ENCODE measurements around the gene RHOH. TPM values are rescaled to one million over a fixed set of nuclear protein-coding genes. Genes with fewer than 3 reads are reported as not detected.
A peak's percentile ranks its signal among the peaks of the same experiment; 100 is the strongest.

Gene RHOH
- total RNA-seq, 2 experiments from 2014 or later: 134 to 137 TPM

GRCh38 chr4:40258627-40259026, 61.8 kb downstream of the RHOH start:
- Mint-ChIP-seq H3K9me3 (peaks cover 3% of the 10 kb centered on the region), H3K4me1 (peaks cover 70% of the 10 kb centered on the region), H3K4me3 (peak overlapping the region; percentile 8), H3K27ac (peak overlapping the region; percentile 83), H3K36me3 (ENCODE audit: low read depth) (peaks cover 2% of the 10 kb centered on the region), H3K27me3 (no peaks in the 10 kb centered on the region)
- DNase-seq: no peak
- POLR2A ChIA-PET: no interaction called here
- CTCF ChIA-PET: interaction anchor here (0.8 to 1.2 kb wide), 4 partner anchors 11 to 52 kb away, joined by 3 to 4 read pairs (median 4); no protein-coding TSS in a partner anchor

- Mint-ChIP-seq H3K4me1 (peaks cover 66% of the 10 kb centered on the region), H3K4me3 (no peak overlapping the region), H3K36me3 (ENCODE audit: low read depth) (peaks cover 5% of the 10 kb centered on the region), H3K27me3 (no peaks in the 10 kb centered on the region), H3K27ac (no peak overlapping the region), H3K9me3 (peaks cover 3% of the 10 kb centered on the region)
- CTCF ChIA-PET: interaction anchor here (1.2 kb wide), 2 partner anchors 13 to 55 kb away, joined by 3 to 4 read pairs; no protein-coding TSS in a partner anchor
- no peak for DNase-seq
- POLR2A ChIA-PET: no interaction called here
Observed at GRCh38 chr4:40261231-40262076, 64.6 kb downstream of the RHOH start.

GRCh38 chr4:40262077-40262528, 65.3 kb downstream of the RHOH start:
- ChIA-PET POLR2A (no interaction called here), CTCF (interaction anchor here (1.2 kb wide), 1 partner anchor 13 kb away, joined by 3 read pairs; no protein-coding TSS in a partner anchor)
- Mint-ChIP-seq H3K27ac (no peak overlapping the region), H3K36me3 (ENCODE audit: low read depth) (peaks cover 5% of the 10 kb centered on the region), H3K4me1 (peaks cover 65% of the 10 kb centered on the region), H3K9me3 (peaks cover 3% of the 10 kb centered on the region), H3K4me3 (no peak overlapping the region), H3K27me3 (no peaks in the 10 kb centered on the region)
- DNase-seq: no peak

GRCh38 chr4:40262861-40263260, 66.0 kb downstream of the RHOH start:
- no peak overlapping the region for H3K27ac Mint-ChIP-seq
- CTCF ChIA-PET: no interaction called here

GRCh38 chr4:40264497-40264896, 67.7 kb downstream of the RHOH start:
- ChIA-PET POLR2A (no interaction called here), CTCF (interaction anchor here (1.3 kb wide), 1 partner anchor 18 kb away, joined by 3 read pairs; no protein-coding TSS in a partner anchor)
- H3K36me3 Mint-ChIP-seq (ENCODE audit: low read depth): peaks cover 4% of the 10 kb centered on the region
- no peak overlapping the region for H3K4me3 Mint-ChIP-seq
- H3K27me3 Mint-ChIP-seq: no peaks in the 10 kb centered on the region
- H3K27ac Mint-ChIP-seq: no peak overlapping the region
- H3K9me3 Mint-ChIP-seq: peaks cover 3% of the 10 kb centered on the region
- peaks cover 50% of the 10 kb centered on the region for H3K4me1 Mint-ChIP-seq
- DNase-seq: no peak

More at GRCh38 chr4:40262861-40263260, 66.0 kb downstream of the RHOH start:
- Mint-ChIP-seq H3K9me3 (peaks cover 3% of the 10 kb centered on the region), H3K4me1 (peaks cover 65% of the 10 kb centered on the region), H3K4me3 (no peak overlapping the region), H3K27me3 (no peaks in the 10 kb centered on the region), H3K36me3 (ENCODE audit: low read depth) (peaks cover 5% of the 10 kb centered on the region)
- POLR2A ChIA-PET: no interaction called here
- DNase-seq: no peak

GRCh38 chr4:40264995-40265909, 68.4 kb downstream of the RHOH start:
- Mint-ChIP-seq H3K4me1 (peaks cover 47% of the 10 kb centered on the region), H3K9me3 (peaks cover 3% of the 10 kb centered on the region), H3K4me3 (peak overlapping the region; percentile 48), H3K27ac (peak overlapping the region; percentile 90), H3K27me3 (no peaks in the 10 kb centered on the region), H3K36me3 (ENCODE audit: low read depth) (peaks cover 4% of the 10 kb centered on the region)
- peak; percentile 51 for DNase-seq
- ChIA-PET POLR2A (interaction anchor here (0.5 kb wide), 1 partner anchor 49 kb away, joined by 3 read pairs; no protein-coding TSS in a partner anchor), CTCF (interaction anchor here (1.3 to 1.8 kb wide), 2 partner anchors 42 to 56 kb away, joined by 3 to 5 read pairs; no protein-coding TSS in a partner anchor)

GRCh38 chr4:40265910-40266274, 69.1 kb downstream of the RHOH start:
- ChIA-PET CTCF (interaction anchor here (1.3 to 1.8 kb wide), 2 partner anchors 42 to 55 kb away, joined by 3 to 5 read pairs; no protein-coding TSS in a partner anchor), POLR2A (no interaction called here)
- Mint-ChIP-seq H3K27ac (peak overlapping the region; percentile 90), H3K4me1 (peaks cover 47% of the 10 kb centered on the region), H3K4me3 (no peak overlapping the region), H3K27me3 (no peaks in the 10 kb centered on the region), H3K9me3 (peaks cover 3% of the 10 kb centered on the region), H3K36me3 (ENCODE audit: low read depth) (peaks cover 4% of the 10 kb centered on the region)
- DNase-seq: no peak

GRCh38 chr4:40269133-40269532, 72.3 kb downstream of the RHOH start:
- no peaks in the 10 kb centered on the region for H3K9me3 Mint-ChIP-seq
- H3K4me3 Mint-ChIP-seq: no peak overlapping the region
- ChIA-PET POLR2A (no interaction called here), CTCF (interaction anchor here (0.6 to 2.1 kb wide), 4 partner anchors 10 to 35 kb away, joined by 3 to 7 read pairs (median 4); no protein-coding TSS in a partner anchor)
- H3K4me1 Mint-ChIP-seq: peaks cover 34% of the 10 kb centered on the region
- DNase-seq: no peak
- peaks cover 4% of the 10 kb centered on the region for H3K36me3 Mint-ChIP-seq (ENCODE audit: low read depth)
- no peaks in the 10 kb centered on the region for H3K27me3 Mint-ChIP-seq
- H3K27ac Mint-ChIP-seq: no peak overlapping the region

- DNase-seq: no peak
- H3K9me3 Mint-ChIP-seq: no peaks in the 10 kb centered on the region
- no peak overlapping the region for H3K4me3 Mint-ChIP-seq
- H3K4me1 Mint-ChIP-seq: peaks cover 31% of the 10 kb centered on the region
- no peaks in the 10 kb centered on the region for H3K27me3 Mint-ChIP-seq
- ChIA-PET CTCF (interaction anchor here (2.0 to 2.1 kb wide), 2 partner anchors 8 to 11 kb away, joined by 5 to 7 read pairs; no protein-coding TSS in a partner anchor), POLR2A (no interaction called here)
- H3K36me3 Mint-ChIP-seq (ENCODE audit: low read depth): peaks cover 1% of the 10 kb centered on the region
- no peak overlapping the region for H3K27ac Mint-ChIP-seq
Observed at GRCh38 chr4:40270609-40271008, 73.8 kb downstream of the RHOH start.

- peaks cover 24% of the 10 kb centered on the region for H3K4me1 Mint-ChIP-seq
- ChIA-PET CTCF (interaction anchor here (0.8 to 4.4 kb wide), 6 partner anchors 8 to 113 kb away, joined by 3 to 24 read pairs (median 4); no protein-coding TSS in a partner anchor), POLR2A (no interaction called here)
- no peak for DNase-seq
- no peaks in the 10 kb centered on the region for H3K27me3 Mint-ChIP-seq
- no peak overlapping the region for H3K27ac Mint-ChIP-seq
- no peak overlapping the region for H3K4me3 Mint-ChIP-seq
- H3K36me3 Mint-ChIP-seq (ENCODE audit: low read depth): no peaks in the 10 kb centered on the region
- H3K9me3 Mint-ChIP-seq: peaks cover 3% of the 10 kb centered on the region
Observed at GRCh38 chr4:40275065-40275730, 78.4 kb downstream of the RHOH start.

GRCh38 chr4:40276546-40276945, 79.7 kb downstream of the RHOH start:
- POLR2A ChIA-PET: no interaction called here
- H3K27ac Mint-ChIP-seq: no peak overlapping the region
- no peak for DNase-seq
- CTCF ChIA-PET: interaction anchor here (0.6 to 4.4 kb wide), 5 partner anchors 13 to 104 kb away, joined by 3 to 22 read pairs (median 3); no protein-coding TSS in a partner anchor
- no peak overlapping the region for H3K4me3 Mint-ChIP-seq
- H3K27me3 Mint-ChIP-seq: no peaks in the 10 kb centered on the region
- peaks cover 2% of the 10 kb centered on the region for H3K36me3 Mint-ChIP-seq (ENCODE audit: low read depth)
- peaks cover 5% of the 10 kb centered on the region for H3K9me3 Mint-ChIP-seq
- peaks cover 34% of the 10 kb centered on the region for H3K4me1 Mint-ChIP-seq

GRCh38 chr4:40280586-40280985, 83.8 kb downstream of the RHOH start:
- POLR2A ChIA-PET: no interaction called here
- no peaks in the 10 kb centered on the region for H3K27me3 Mint-ChIP-seq
- peaks cover 56% of the 10 kb centered on the region for H3K4me1 Mint-ChIP-seq
- CTCF ChIA-PET: interaction anchor here (1.4 kb wide), 2 partner anchors 10 to 36 kb away, joined by 3 read pairs; no protein-coding TSS in a partner anchor
- peaks cover 13% of the 10 kb centered on the region for H3K9me3 Mint-ChIP-seq
- H3K27ac Mint-ChIP-seq: no peak overlapping the region
- DNase-seq: no peak
- no peak overlapping the region for H3K4me3 Mint-ChIP-seq
- peaks cover 10% of the 10 kb centered on the region for H3K36me3 Mint-ChIP-seq (ENCODE audit: low read depth)
